ENCODE measurements around the gene SH3BGRL3.

- TF ChIP-seq POLR2A (IDR thresholded peaks at IDR 0.05; ENCODE audit: low read depth, low read length) (no peak), POLR2AphosphoS5 (IDR thresholded peaks at IDR 0.05; ENCODE audit: low read depth, low read length) (no peak), SPI1 (IDR thresholded peaks at IDR 0.05; ENCODE audit: low read depth, low read length) (no peak)
These were observed 4.1 kb upstream of the SH3BGRL3 start for GRCh38 chr1:26275580-26276431.
